GM13976 (cell line): ENCODE results near the gene GJC3.
"Not testable (repeated sequence)": the region's sequence is repeated elsewhere in the genome, so short reads cannot be mapped to it uniquely, and the experiment has no call there.

Experiments
- DNase-seq: peaks from one replicate; pipeline ENCODE4 v3.0.0; 2012; ENCODE audit warnings: low spot score
- CTCF ChIP-seq: IDR thresholded peaks from 2 replicates; pipeline ENCODE4 v1.5.1; 2012; ENCODE audit warnings: borderline replicate concordance, mild to moderate bottlenecking; ENCODE audit not compliant: insufficient read depth; ENCODE audit errors: extremely low read depth, missing control alignments, control extremely low read depth
- in situ Hi-C: fragments of 300-500 bp; cut with MboI; formaldehyde crosslinking; loops from one replicate; pipeline ENCODE4 v1.12.0; 2022; ENCODE audit warnings: low sequenced_read_pairs, mixed read lengths, inconsistent platforms; ENCODE audit not compliant: unreplicated experiment

Gene GJC3

GRCh38 chr7:99928994-99929729, at the start of gene GJC3:
Gene GJC3 (minus strand): TSS chr7:99929620. CDS start chr7:99929620, 0 bp downstream.
- peak; percentile 66 for DNase-seq
- in situ Hi-C loops, result no loop called here
- TF ChIP-seq CTCF, result peak; percentile 25

- in situ Hi-C loops, result no loop called here
- no peak for DNase-seq
- no peak for TF ChIP-seq CTCF
Measured at GRCh38 chr7:99976626-99977025, 47.2 kb upstream of the GJC3 start.

GRCh38 chr7:99975782-99976521, 46.5 kb upstream of the GJC3 start, which contains the start of gene AZGP1:
Gene AZGP1 (minus strand): TSS chr7:99976031. CDS start chr7:99976020, 11 bp downstream.
- no peak for DNase-seq
- TF ChIP-seq CTCF, result no peak
- in situ Hi-C loops, result no loop called here

- DNase-seq, result no peak
- no peak for TF ChIP-seq CTCF
- in situ Hi-C loops, result no loop called here
Measured at GRCh38 chr7:99974681-99975080, 45.3 kb upstream of the GJC3 start.

- in situ Hi-C loops, DNase-seq: not testable (repeated sequence)
Measured at GRCh38 chr7:99973817-99974216, 44.4 kb upstream of the GJC3 start.

- in situ Hi-C loops, result no loop called here
- TF ChIP-seq CTCF, result no peak
- DNase-seq, result no peak
Measured at GRCh38 chr7:99971242-99971641, 41.8 kb upstream of the GJC3 start.

- in situ Hi-C loops, result not testable (repeated sequence)
Measured at GRCh38 chr7:99969813-99970212, 40.4 kb upstream of the GJC3 start.

More at GRCh38 chr7:99969813-99970212, 40.4 kb upstream of the GJC3 start:
- not testable (repeated sequence) for DNase-seq
